Measurements from ENCODE around the gene MTA1.

- no peak for TF ChIP-seq POLR2A (IDR thresholded peaks at IDR 0.05; ENCODE audit: low read length)
- no peak for TF ChIP-seq GATA1 (IDR thresholded peaks at IDR 0.05; ENCODE audit: low read depth, low read length)
Measured at GRCh38 chr14:105501504-105502291, 82.1 kb downstream of the MTA1 start.
